RWPE2 (cell line): ENCODE measurements around the gene CPSF3.

Source experiments
- ATAC-seq: fragments of 200-7000 bp; cut with Tn5 transposase; 3 replicates; pipeline ENCODE4 v1.9.1; 2021; ENCODE audit warnings: low read depth
- DNase-seq: peaks from one replicate; pipeline ENCODE4 v3.0.0-alpha.2; 2020; ENCODE audit warnings: low spot score
- H3K27ac ChIP-seq: fragments of 450-650 bp; 2 replicates; pipeline ENCODE4 v1.5.1; 2017; ENCODE audit warnings: mild to moderate bottlenecking; ENCODE audit not compliant: poor library complexity, severe bottlenecking
- H3K27me3 ChIP-seq: fragments of 250-450 bp; sonication (Bioruptor Pico); 2 replicates; pipeline ENCODE4 v1.5.1; 2021; ENCODE audit warnings: mild to moderate bottlenecking, moderate library complexity; ENCODE audit not compliant: insufficient read depth, poor library complexity, severe bottlenecking
- H3K36me3 ChIP-seq: fragments of 250-450 bp; sonication (Bioruptor Pico); 2 replicates; pipeline ENCODE4 v1.5.1; 2020; ENCODE audit warnings: low read depth, mild to moderate bottlenecking, moderate library complexity
- H3K4me1 ChIP-seq: fragments of 250-450 bp; sonication (Bioruptor Pico); 2 replicates; pipeline ENCODE4 v1.5.1; 2021; ENCODE audit warnings: mild to moderate bottlenecking, moderate library complexity; ENCODE audit not compliant: insufficient read depth, poor library complexity, severe bottlenecking
- H3K4me3 ChIP-seq: fragments of 250-450 bp; sonication (Bioruptor Pico); 2 replicates; pipeline ENCODE4 v1.5.1; 2021; ENCODE audit warnings: mild to moderate bottlenecking, moderate library complexity; ENCODE audit not compliant: severe bottlenecking
- H3K9me3 ChIP-seq: fragments of 250-450 bp; sonication (Bioruptor Pico); 2 replicates; pipeline ENCODE4 v1.5.1; 2021; ENCODE audit warnings: mild to moderate bottlenecking, moderate library complexity; ENCODE audit not compliant: severe bottlenecking
- TF ChIP-seq, protein P1 (sequence below): fragments of 450-650 bp; IDR thresholded peaks from one replicate; pipeline ENCODE4 v1.5.1; 2017; ENCODE audit warnings: mild to moderate bottlenecking, moderate library complexity; ENCODE audit not compliant: poor library complexity, severe bottlenecking

Gene CPSF3

DNA sequence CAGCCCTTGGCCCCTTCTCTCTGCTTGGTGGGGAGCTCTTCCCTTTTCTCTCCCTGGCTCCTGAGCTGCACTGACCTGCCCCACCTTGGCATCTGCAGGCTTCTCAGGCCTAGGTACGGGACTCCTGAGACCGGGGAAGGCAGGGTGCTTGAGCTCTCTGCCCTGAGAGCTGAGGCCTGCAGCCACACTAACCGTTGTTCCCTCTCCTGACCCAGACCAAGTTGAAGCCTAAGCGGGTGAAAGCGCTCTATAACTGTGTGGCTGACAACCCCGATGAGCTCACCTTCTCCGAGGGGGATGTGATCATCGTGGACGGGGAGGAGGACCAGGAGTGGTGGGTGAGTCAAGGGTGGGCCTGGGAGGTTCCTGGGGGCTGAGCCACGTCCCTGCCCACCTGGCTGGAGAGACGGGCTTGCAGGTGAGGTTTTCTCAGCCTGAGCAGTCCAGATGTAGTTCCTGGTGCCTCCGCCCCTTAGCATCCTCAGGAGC lies 22.4 kb upstream of the CPSF3 start:
- H3K27ac ChIP-seq = no peak overlapping the region
- no peaks in the 10 kb centered on the region for H3K27me3 ChIP-seq
- DNase-seq (no peak), ATAC-seq (no peak)
- peaks cover 85% of the 10 kb centered on the region for H3K36me3 ChIP-seq
- H3K4me1 ChIP-seq = no peaks in the 10 kb centered on the region
- H3K9me3 ChIP-seq = no peaks in the 10 kb centered on the region
- no peak overlapping the region for H3K4me3 ChIP-seq
- TF ChIP-seq, protein P1, sequence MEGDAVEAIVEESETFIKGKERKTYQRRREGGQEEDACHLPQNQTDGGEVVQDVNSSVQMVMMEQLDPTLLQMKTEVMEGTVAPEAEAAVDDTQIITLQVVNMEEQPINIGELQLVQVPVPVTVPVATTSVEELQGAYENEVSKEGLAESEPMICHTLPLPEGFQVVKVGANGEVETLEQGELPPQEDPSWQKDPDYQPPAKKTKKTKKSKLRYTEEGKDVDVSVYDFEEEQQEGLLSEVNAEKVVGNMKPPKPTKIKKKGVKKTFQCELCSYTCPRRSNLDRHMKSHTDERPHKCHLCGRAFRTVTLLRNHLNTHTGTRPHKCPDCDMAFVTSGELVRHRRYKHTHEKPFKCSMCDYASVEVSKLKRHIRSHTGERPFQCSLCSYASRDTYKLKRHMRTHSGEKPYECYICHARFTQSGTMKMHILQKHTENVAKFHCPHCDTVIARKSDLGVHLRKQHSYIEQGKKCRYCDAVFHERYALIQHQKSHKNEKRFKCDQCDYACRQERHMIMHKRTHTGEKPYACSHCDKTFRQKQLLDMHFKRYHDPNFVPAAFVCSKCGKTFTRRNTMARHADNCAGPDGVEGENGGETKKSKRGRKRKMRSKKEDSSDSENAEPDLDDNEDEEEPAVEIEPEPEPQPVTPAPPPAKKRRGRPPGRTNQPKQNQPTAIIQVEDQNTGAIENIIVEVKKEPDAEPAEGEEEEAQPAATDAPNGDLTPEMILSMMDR = no peak

DNA sequence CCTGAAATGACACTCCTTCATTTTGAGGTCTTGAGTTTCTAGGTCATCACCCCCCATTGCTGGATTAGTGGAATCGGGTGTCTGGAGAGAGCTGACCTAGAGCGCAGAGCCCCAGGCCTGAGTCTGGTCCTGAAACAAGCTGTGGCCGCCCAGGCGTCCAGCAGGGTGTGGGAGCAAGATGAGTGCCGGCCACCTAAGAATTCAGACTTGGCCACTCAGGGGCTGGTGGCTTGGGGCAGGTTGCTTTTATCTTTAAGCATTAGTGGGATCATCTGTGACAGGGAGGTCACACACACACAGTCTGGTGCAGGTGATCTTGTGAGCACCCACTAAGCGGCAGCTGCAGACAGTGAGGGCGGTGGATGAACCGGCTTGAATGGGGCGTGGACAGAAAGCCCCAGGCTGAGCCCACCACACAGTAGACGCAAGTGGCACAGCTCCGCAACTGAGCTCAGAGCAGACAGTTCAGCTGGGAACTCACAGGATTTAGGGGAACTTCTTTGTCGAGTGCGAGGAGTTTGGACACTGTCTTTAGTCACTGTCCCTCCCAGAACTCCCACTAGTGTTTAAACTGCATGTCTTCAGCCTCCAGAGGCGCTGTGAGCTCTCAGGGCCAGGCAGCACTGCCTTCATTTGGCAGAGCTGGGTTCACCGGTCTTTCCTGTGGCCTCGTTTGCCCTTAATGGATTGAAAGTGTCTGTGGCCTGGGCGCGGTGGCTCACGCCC lies 21.6 kb upstream of the CPSF3 start:
- H3K36me3 ChIP-seq = peaks cover 82% of the 10 kb centered on the region
- no peaks in the 10 kb centered on the region for H3K27me3 ChIP-seq

DNA sequence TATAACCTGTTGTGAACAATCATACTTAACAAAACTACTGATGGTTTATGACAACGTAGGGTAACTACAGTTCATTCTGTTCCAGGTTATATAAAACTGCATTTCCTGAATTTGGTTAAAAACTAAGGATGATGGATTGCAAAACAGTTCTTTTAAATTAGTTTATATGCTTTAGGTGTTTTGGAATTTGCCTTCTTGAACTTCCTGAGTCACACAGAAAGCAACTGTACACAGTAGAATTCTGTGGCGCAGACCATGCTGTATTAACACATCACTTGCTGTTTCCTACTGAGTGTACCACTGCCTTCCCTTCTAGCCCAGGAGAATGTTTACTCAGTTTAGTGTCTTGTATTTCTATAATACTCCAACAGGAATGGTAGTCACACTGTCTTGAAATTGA lies 19.5 kb upstream of the CPSF3 start:
- ATAC-seq (no peak), DNase-seq (no peak)
- TF ChIP-seq, protein P1 = no peak
- Histone ChIP-seq H3K27me3 (no peaks in the 10 kb centered on the region), H3K4me3 (no peak overlapping the region), H3K27ac (no peak overlapping the region), H3K9me3 (no peaks in the 10 kb centered on the region), H3K36me3 (peaks cover 87% of the 10 kb centered on the region), H3K4me1 (peaks cover 3% of the 10 kb centered on the region)

More for the DNA sequence above, 21.6 kb upstream of the CPSF3 start:
- ATAC-seq = no peak
- Histone ChIP-seq H3K4me3 (no peak overlapping the region), H3K27ac (no peak overlapping the region), H3K4me1 (no peaks in the 10 kb centered on the region), H3K9me3 (no peaks in the 10 kb centered on the region)
- no peak for DNase-seq
- TF ChIP-seq, protein P1 = no peak

DNA sequence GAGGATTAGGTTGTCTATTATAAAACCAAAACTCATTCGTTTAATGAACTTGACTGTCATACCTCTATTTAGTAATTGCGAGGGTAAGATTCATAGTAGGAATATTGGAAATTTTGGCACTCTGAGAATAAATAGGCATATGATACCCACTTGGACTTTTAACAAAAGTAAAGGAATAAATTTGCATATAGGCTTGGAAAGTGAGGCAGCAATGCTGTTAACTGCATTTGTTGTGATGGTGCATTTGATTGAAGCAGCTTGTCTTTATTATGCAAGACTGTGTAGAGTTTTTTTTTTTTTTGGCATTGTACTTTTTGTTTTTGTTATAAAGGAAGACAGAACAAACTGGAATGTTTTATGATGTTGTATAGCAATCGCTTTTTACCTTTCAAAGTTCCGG lies 19.0 kb upstream of the CPSF3 start:
- DNase-seq = no peak
- no peaks in the 10 kb centered on the region for H3K27me3 ChIP-seq
- TF ChIP-seq, protein P1 = no peak
- ATAC-seq = no peak
- no peaks in the 10 kb centered on the region for H3K9me3 ChIP-seq
- no peak overlapping the region for H3K27ac ChIP-seq
- peaks cover 3% of the 10 kb centered on the region for H3K4me1 ChIP-seq
- no peak overlapping the region for H3K4me3 ChIP-seq
- peaks cover 87% of the 10 kb centered on the region for H3K36me3 ChIP-seq

DNA sequence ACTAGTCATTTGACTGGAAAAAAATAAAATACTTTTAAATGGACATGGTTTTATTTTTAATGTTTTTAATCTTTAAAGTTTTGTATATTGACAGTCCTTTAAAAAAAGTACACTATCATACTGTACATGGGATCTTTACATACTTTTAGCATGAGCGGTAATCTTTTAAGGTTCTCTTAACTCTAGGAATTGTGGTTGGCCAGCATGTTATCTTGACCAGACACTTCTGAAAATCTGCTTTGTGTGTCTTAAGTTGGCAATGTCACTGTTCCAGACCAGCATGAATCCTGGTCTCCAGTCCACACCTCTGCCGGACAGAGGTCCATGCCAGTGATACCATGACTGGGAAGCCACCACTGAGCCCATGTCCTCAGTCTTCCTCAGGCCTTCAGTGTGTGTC lies 17.8 kb upstream of the CPSF3 start:
- TF ChIP-seq, protein P1 = no peak
- H3K9me3 ChIP-seq = no peaks in the 10 kb centered on the region
- peaks cover 3% of the 10 kb centered on the region for H3K4me1 ChIP-seq
- no peak overlapping the region for H3K4me3 ChIP-seq
- H3K36me3 ChIP-seq = peaks cover 92% of the 10 kb centered on the region
- ATAC-seq (no peak), DNase-seq (no peak)
- H3K27ac ChIP-seq = no peak overlapping the region
- H3K27me3 ChIP-seq = no peaks in the 10 kb centered on the region
